ENCODE results near the gene RGMA.
A peak's percentile ranks its signal among the peaks of the same experiment; 100 is the strongest.
"Not testable (repeated sequence)": the region's sequence is repeated elsewhere in the genome, so short reads cannot be mapped to it uniquely, and the experiment has no call there.

The RGMA gene

DNA sequence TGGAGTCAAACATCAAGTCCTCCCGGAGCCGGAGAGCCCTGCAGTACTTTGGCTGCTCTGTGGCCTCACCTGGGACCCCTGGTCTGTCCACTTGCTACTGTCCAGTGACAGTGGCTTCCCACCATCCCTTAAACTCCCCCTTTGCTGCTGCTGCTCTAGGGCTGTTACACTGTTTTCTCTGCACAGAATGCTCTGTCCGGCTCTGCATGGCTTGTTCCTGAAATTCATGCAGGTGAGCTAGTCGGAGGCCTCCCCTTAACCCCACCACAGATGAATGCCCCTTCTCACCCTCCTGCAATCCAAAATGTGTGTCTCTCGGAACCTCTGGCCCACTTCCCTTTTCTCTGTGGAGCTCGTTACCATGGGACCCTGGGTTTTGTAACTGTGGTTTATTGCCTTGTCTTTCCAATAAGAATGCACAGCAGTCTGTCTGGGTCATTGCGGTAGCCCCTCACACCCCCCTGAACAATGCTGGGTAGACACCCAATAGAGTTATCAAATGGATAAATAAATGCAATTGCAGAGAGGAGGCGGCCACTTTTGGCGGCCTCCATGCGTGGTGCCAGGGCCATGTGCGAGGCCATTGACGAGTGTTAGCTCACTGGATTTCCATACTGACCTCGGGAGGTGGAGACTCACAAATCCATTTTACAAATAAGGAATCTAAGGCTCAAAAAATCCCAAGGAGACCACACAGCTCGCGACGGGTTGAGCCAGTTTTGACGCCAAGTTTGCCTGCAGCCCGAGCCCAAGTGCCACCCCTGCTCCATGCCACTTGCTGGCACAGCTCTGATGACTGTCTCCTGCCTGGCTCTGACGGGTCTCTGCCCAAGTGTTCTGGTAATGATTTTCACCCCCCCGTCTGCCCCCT, 48.5 kb downstream of the RGMA start:
- DNase-seq (ENCODE audit: low read depth, low spot score), result no peak
- H3K4me3 ChIP-seq (ENCODE audit: low read length), result no peak overlapping the region

DNA sequence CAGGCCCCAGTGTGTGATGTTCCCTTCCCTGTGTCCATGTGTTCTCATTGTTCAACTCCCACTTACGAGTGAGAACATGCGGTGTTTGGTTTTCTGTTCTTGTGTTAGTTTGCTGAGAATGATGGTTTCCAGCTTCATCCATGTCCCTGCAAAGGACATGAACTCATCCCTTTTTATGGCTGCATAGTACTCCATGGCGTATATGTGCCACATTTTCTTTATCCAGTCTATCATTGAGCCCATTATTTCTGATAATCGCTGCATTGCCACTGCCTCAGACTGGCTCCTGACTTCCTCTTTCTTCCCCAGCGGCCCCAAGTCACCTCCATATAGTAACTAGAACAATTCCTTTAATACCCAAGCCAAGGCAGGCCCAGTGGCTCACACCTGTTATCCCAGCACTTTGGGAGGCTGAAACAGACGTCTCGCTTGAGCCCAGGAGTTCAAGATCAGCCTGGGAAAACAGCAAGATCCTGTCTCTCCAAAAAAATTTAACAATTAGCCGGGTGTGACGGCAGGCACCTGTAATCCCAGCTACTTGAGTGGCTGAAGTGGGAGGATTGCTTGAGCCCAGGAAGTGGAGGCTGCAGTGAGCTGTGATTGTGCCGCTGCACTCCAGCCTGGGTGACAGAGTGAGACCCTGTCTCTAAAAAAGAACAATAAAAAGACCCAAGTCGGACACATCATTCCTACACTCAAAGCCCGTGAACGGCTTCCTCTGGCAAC, 49.3 kb downstream of the RGMA start:
- H3K4me3 ChIP-seq (ENCODE audit: low read length); DNase-seq (ENCODE audit: low read depth, low spot score): not testable (repeated sequence)

GRCh38 chr15:93037820-93038705, 50.9 kb downstream of the RGMA start:
- H3K4me3 ChIP-seq (ENCODE audit: low read length), result no peak overlapping the region
- no peak for DNase-seq (ENCODE audit: low read depth, low spot score)

DNA sequence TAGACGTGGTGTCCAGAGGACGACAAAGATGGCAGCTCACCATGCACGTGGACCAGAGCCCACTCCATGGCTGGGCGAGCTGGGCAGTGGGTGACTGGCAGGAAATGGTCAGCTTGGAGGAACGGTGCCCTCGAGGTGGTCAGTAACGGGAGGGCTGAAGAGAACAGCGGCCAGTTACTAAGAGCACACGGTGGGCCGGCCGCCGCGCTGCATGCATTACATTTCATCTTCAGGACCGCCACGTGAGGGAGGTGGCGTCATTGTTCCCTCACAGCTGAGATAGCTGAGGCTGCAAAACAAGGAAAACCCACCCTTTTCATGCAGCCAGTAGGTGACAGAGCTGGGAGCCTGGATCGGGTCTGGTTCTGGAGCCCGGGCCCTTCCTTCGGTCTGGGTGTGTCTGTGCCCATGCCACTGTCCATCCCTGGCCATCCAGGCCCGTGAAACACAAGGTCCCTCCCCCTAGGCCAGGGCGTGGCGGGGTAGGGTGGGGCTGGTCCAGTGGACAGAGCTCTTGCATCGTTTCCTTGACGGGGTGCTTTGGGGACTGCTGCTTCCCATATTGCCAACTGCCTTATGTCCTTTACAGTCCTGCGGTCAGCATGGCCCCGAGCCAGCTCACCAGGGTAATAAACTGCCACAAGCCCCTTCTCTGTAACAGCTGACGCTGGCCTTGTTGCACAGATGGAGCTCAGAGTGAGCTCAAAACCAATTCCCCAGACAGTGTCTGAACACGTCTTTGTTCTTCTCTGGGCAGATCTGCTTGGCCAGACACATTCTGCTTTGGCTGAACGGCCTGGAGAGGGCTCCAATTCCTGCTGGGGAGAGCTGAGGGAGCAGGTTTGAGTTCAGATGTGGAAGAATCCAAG, 51.8 kb downstream of the RGMA start:
- H3K4me3 ChIP-seq (ENCODE audit: low read length), result no peak overlapping the region
- no peak for DNase-seq (ENCODE audit: low read depth, low spot score)

DNA sequence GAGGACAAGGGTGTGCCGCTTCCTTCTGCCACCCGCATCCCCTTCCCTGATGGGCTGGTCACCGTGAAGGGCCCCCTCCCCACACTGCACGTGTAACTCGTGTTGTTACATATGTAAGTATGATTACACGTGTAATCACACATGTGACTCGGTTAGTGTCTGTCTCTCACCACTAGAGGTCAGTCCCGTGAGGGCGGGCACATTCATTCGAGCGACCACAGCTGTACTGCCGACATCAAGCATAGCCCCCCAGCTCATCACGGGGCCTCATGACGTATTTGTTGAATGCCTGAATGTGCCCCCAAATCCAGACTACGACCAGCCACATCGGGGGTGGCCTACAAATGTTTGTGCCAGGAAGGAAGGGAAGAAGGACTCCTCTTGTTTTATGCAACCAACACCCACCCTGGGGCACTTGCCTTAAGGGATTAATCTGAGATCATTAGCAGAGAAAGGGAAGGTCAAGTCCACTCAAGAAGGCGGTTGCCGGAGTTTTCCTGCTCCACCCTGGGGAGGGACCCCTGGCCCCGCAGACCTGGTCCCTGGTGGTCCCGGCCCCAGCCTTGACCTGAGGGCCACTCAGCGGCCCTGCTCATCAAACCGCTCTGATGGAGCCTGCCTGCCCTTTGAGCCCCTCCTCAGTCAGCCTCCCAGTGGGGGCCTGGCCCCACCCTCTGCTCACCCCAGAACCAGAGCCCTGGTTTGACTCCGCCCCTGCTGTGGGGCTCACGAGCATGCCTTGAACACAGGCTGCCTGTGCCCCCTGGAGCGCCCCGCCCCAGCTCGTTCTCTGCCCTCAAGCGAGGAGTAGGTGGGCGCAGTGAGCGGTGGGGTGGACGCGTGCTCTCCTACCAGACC, 52.8 kb downstream of the RGMA start:
- peak; percentile 68 for DNase-seq (ENCODE audit: low read depth, low spot score)
- peak overlapping the region; percentile 15 for H3K4me3 ChIP-seq (ENCODE audit: low read length)

- no peak for DNase-seq (ENCODE audit: low read depth, low spot score)
- H3K4me3 ChIP-seq (ENCODE audit: low read length), result no peak overlapping the region
These were observed 53.7 kb downstream of the RGMA start for GRCh38 chr15:93035092-93035915.

- H3K4me3 ChIP-seq (ENCODE audit: low read length), result no peak overlapping the region
- no peak for DNase-seq (ENCODE audit: low read depth, low spot score)
These were observed 54.5 kb downstream of the RGMA start for GRCh38 chr15:93034512-93034911.

GRCh38 chr15:93033434-93034045, 55.5 kb downstream of the RGMA start:
- no peak for DNase-seq (ENCODE audit: low read depth, low spot score)
- H3K4me3 ChIP-seq (ENCODE audit: low read length), result no peak overlapping the region

- not testable (repeated sequence) for H3K4me3 ChIP-seq (ENCODE audit: low read length); DNase-seq (ENCODE audit: low read depth, low spot score)
These were observed 56.4 kb downstream of the RGMA start for GRCh38 chr15:93032515-93033206.

DNA sequence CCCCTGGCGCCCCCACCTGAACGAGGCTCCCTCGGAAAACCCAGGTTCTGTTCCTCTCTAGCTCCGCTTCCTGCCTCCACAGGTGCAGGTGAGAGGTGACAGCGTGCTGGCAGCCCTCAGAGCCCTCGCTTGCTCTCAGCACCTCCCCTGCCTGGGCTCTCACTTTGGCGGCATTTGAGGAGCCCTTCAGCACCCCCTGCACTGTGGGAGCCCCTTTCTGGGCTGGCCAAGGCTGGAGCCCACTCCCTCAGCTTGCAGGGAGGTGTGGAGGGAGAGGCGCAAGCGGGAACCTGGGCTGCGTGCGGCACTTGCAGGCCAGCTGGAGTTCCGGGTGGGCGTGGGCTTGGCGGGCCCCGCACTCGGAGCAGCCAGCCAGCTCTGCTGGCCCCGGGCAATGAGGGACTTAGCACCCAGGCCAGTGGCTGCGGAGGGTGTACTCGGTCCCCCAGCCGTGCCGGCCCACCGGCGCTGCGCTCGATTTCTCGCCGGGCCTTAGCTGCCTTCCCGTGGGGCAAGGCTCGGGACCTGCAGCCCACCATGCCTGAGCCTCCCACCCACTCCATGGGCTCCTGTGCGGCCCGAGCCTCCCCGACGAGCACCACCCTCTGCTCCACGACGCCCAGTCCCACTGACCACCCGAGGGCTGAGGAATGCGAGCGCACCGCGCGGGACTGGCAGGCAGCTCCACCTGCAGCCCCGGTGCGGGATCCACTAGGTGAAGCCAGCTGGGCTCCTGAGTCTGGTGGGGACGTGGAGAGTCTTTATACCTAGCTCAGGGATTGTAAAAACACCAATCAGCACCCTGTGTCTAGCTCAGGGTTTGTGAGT, 57.2 kb downstream of the RGMA start:
- not testable (repeated sequence) for H3K4me3 ChIP-seq (ENCODE audit: low read length); DNase-seq (ENCODE audit: low read depth, low spot score)

DNA sequence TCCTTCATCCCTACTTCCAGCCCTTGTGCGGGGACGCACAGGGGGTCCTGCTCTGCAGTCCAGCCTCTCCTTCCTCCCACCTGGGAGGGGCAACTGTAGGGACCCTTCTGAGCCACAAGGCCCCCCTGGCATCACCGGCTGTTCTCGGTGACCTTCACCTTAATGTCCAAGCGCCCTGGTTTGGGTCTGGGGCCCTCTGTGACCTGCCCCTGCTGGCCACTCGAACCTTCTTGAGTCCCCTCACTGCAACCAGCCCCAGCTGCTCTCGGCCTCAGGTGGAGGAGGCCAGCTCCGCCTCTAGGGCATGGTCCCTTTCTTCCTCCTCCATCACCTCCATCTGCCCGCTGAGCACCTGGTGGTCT, 57.9 kb downstream of the RGMA start:
- DNase-seq (ENCODE audit: low read depth, low spot score), result no peak

DNA sequence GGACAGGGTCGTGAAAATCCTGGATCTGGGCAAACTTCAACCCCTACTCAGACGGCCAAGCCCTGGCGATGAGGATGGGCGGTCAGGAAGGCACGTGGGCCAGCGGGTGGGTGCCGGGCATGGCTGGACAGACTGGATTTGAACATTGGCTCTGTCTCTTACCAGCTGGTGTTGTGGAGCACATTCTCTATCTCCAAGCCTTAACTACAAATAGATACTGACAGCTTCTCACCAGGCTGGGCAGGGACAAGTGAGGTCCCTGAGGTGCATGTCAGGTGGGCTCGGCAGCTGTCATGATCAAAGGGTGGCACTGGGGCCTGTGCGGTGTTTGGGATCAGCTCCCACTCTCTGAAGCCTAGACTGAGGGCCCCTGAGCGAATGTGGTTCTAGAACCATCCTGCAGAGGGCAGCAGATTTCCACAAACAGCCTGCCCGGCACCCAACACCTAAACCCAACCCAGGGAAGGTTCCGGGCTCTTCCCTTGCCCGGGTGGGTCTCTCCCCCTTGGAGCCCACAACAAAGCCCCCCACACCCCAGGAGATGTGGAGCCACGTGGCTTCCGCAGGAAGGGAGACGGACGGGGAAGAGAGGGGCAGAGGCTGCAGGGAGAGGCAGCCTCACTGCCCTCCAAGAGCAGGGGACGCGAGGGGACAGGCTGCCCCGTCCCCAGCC, 58.4 kb downstream of the RGMA start:
- H3K4me3 ChIP-seq (ENCODE audit: low read length), result no peak overlapping the region
- peak; percentile 63 for DNase-seq (ENCODE audit: low read depth, low spot score)

More for the DNA sequence above, 57.9 kb downstream of the RGMA start:
- H3K4me3 ChIP-seq (ENCODE audit: low read length), result no peak overlapping the region

DNA sequence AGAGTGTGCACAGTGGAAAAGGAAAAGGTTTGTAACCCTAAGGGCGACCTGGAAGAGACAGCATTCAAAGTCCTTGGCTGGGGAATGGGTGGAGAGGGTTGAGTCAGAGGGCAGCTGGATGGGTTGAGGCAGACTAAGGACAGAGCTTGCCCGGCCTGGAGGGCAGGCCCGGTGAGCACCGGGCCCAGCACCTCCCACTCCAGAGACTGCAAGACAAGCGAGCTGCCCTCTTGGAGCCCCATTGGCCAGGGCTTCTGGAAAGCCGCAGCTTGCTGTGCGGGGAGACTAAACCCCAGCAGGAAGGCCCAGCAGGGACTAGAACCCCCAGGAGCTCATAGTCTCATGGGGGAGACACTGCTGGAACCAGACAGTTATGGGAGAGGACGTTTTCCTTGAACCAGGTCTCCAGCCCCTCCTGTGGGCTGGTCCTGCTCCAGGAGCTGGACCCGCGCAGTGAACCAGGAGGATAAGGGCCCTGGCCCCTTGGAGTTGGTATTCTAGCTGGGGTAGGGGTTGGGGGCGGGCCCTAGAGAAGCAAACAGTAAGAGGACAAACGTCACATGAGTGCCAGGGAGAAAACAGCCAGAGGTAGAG, 59.1 kb downstream of the RGMA start:
- DNase-seq (ENCODE audit: low read depth, low spot score), result no peak
- no peak overlapping the region for H3K4me3 ChIP-seq (ENCODE audit: low read length)

DNA sequence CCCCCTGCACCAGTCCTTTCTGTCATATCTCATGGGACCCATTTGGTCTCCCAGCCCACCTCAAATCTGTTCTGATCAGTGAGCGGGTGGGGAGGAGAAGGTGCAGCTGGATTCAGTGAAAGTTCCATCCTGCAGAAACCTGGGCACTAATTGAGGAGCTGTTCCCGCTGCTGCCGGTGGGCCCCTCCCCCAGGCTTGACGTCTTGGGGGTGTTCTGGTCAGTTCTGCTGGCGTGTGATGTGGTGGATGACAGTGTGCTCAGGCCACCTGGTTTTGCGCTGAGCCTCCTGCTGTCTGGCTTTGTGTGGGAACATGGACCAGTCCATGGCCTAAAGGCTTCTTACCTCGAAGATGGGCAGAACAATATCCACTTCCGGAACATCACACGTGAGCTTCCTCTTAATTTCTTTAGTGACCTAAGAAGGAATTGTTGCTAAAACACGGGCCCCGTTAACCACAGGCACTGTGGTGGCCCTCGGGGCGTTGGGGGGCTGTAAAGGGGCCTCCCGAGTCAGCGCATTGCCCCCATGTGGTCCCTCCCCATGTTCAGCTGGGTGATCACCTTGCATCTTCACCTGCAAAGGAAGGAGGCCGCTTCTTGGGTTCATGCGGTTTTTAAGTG, 59.7 kb downstream of the RGMA start:
- no peak overlapping the region for H3K4me3 ChIP-seq (ENCODE audit: low read length)
- no peak for DNase-seq (ENCODE audit: low read depth, low spot score)
